IMR-90 (cell line): ENCODE data around the gene CXCL8. TPM values are rescaled to one million over a fixed set of nuclear protein-coding genes. Genes with fewer than 3 reads are reported as not detected.
A peak's percentile ranks its signal among the peaks of the same experiment; 100 is the strongest.

Experiments used
- ATAC-seq: fragments of 200-7000 bp; cut with Tn5 transposase; 2 replicates; pipeline ENCODE4 v1.9.1; 2020; ENCODE audit warnings: low read depth, mild to moderate bottlenecking, moderate library complexity
- BruUV-seq: library from RNA; stranded (reverse); fragments of 400-500 nt; replicated peaks from 2 replicates; lab custom pipeline; 2021; lab: Mats Ljungman, UMichigan
- CTCF ChIA-PET: fragments of 300-600 bp; formaldehyde crosslinking; extraction: SDS; loops from one replicate; lab custom pipeline; 2021; ENCODE audit warnings: antibody characterized with exemption; lab: Yijun Ruan, JAX
- POLR2A ChIA-PET: fragments of 300-600 bp; sonication (Branson Sonifier 250); formaldehyde crosslinking; loops from one replicate; lab custom pipeline; 2022; ENCODE audit warnings: antibody characterized with exemption; ENCODE audit not compliant: unreplicated experiment; lab: Charles Lee
- DNase-seq: peaks from one replicate; pipeline ENCODE4 v3.0.0; 2013
- H2AFZ ChIP-seq: replicated peaks from 2 replicates; pipeline ENCODE3; 2013; ENCODE audit warnings: low read length, mild to moderate bottlenecking; ENCODE audit not compliant: poor library complexity
- H2AK5ac ChIP-seq: 2 replicates; pipeline ENCODE4 v1.6.1; 2013; ENCODE audit warnings: low read depth, low read length, inconsistent platforms
- H2AK9ac ChIP-seq: replicated peaks from 2 replicates; pipeline ENCODE3; 2013; ENCODE audit warnings: mild to moderate bottlenecking, low read depth, low read length, moderate library complexity; ENCODE audit not compliant: poor library complexity
- H2BK120ac ChIP-seq: 2 replicates; pipeline ENCODE4 v1.6.1; 2013; ENCODE audit warnings: low read depth, low read length, inconsistent platforms
- H2BK15ac ChIP-seq: 3 replicates; pipeline ENCODE4 v1.6.1; 2013; ENCODE audit warnings: low read depth, low read length, inconsistent platforms
- H2BK20ac ChIP-seq: 2 replicates; pipeline ENCODE4 v1.6.1; 2013; ENCODE audit warnings: low read depth, mild to moderate bottlenecking, inconsistent platforms, low read length, moderate library complexity
- H2BK5ac ChIP-seq: 2 replicates; pipeline ENCODE4 v1.6.1; 2013; ENCODE audit warnings: mild to moderate bottlenecking, low read depth, low read length, inconsistent platforms; ENCODE audit not compliant: poor library complexity, severe bottlenecking
- H3K14ac ChIP-seq: replicated peaks from 2 replicates; pipeline ENCODE4 v1.6.1; 2013; ENCODE audit warnings: low read depth, low read length, inconsistent platforms
- H3K18ac ChIP-seq: 2 replicates; pipeline ENCODE4 v1.6.1; 2013; ENCODE audit warnings: low read depth, low read length, control low read depth
- H3K23ac ChIP-seq: 2 replicates; pipeline ENCODE4 v1.6.1; 2013; ENCODE audit warnings: low read depth, low read length, inconsistent platforms
- H3K27ac ChIP-seq: 2 replicates; pipeline ENCODE4 v1.5.1; 2013; ENCODE audit warnings: mild to moderate bottlenecking, control low read depth, low read length; ENCODE audit not compliant: insufficient read depth
- H3K27me3 ChIP-seq: 2 replicates; pipeline ENCODE4 v1.6.1; 2013; ENCODE audit warnings: low read length; ENCODE audit not compliant: control insufficient read depth, insufficient read depth
- H3K36me3 ChIP-seq: 2 replicates; pipeline ENCODE4 v1.6.1; 2013; ENCODE audit warnings: low read length, mixed read lengths; ENCODE audit not compliant: control insufficient read depth, insufficient read depth
- H3K4ac ChIP-seq: 2 replicates; pipeline ENCODE4 v1.6.1; 2013; ENCODE audit warnings: low read depth, low read length, inconsistent platforms
- H3K4me1 ChIP-seq: 2 replicates; pipeline ENCODE4 v1.6.1; 2013; ENCODE audit warnings: low read length, mixed read lengths; ENCODE audit not compliant: control insufficient read depth, insufficient read depth
- H3K4me2 ChIP-seq: 2 replicates; pipeline ENCODE4 v1.6.1; 2013; ENCODE audit warnings: low read depth, mild to moderate bottlenecking, control low read depth, low read length, moderate library complexity
- H3K4me3 ChIP-seq: 2 replicates; pipeline ENCODE4 v1.5.1; 2013; ENCODE audit warnings: low read depth, mild to moderate bottlenecking, control low read depth, low read length, moderate library complexity; ENCODE audit not compliant: insufficient read depth
- H3K56ac ChIP-seq: 2 replicates; pipeline ENCODE4 v1.6.1; 2013; ENCODE audit warnings: low read length, inconsistent platforms; ENCODE audit not compliant: insufficient read depth; ENCODE audit errors: extremely low read depth
- H3K79me1 ChIP-seq, 2 experiments: 2 replicates each; pipeline ENCODE4 v1.6.1; 2013; ENCODE audit warnings: low read length in 2 of 2, inconsistent platforms in 1 of 2, low read depth in 1 of 2
- H3K9ac ChIP-seq: 2 replicates; pipeline ENCODE4 v1.6.1; 2013; ENCODE audit warnings: low read depth, low read length, control low read depth
- H3K9me1 ChIP-seq: 2 replicates; pipeline ENCODE4 v1.6.1; 2013; ENCODE audit warnings: low read length, inconsistent platforms; ENCODE audit not compliant: insufficient read depth
- H3K9me3 ChIP-seq: 2 replicates; pipeline ENCODE4 v1.6.1; 2013; ENCODE audit warnings: low read length; ENCODE audit not compliant: control insufficient read depth, insufficient read depth
- H4K20me1 ChIP-seq: 2 replicates; pipeline ENCODE4 v1.6.1; 2013; ENCODE audit warnings: low read length, inconsistent platforms; ENCODE audit not compliant: insufficient read depth
- H4K5ac ChIP-seq: 2 replicates; pipeline ENCODE4 v1.6.1; 2013; ENCODE audit warnings: mild to moderate bottlenecking, low read depth, low read length, control low read depth
- H4K8ac ChIP-seq, 2 experiments: 2 replicates each; pipeline ENCODE4 v1.6.1; 2013; ENCODE audit warnings: low read depth in 2 of 2, low read length in 2 of 2, control low read depth in 1 of 2, inconsistent platforms in 1 of 2
- H4K91ac ChIP-seq: 2 replicates; pipeline ENCODE4 v1.6.1; 2013; ENCODE audit warnings: low read depth, low read length, inconsistent platforms; ENCODE audit not compliant: insufficient read depth
- BHLHE40 ChIP-seq: fragments of 150-350 bp; IDR thresholded peaks from 2 replicates; pipeline ENCODE4 v1.6.1; 2016; ENCODE audit warnings: mild to moderate bottlenecking, low read depth, low read length
- CEBPB ChIP-seq: IDR thresholded peaks from 2 replicates; pipeline ENCODE4 v1.6.1; 2012; ENCODE audit warnings: low read depth, low read length, improper control_type of control experiment
- MAFK ChIP-seq: IDR thresholded peaks from 2 replicates; pipeline ENCODE4 v1.6.1; 2012; ENCODE audit warnings: low read depth, low read length, improper control_type of control experiment
- MAZ ChIP-seq: IDR thresholded peaks from 2 replicates; pipeline ENCODE4 v1.6.1; 2012; ENCODE audit warnings: low read depth, mild to moderate bottlenecking, low read length, improper control_type of control experiment, moderate library complexity, borderline replicate concordance
- MXI1 ChIP-seq: IDR thresholded peaks from 2 replicates; pipeline ENCODE4 v1.6.1; 2012; ENCODE audit warnings: low read depth, mild to moderate bottlenecking, low read length, moderate library complexity, borderline replicate concordance
- POLR2A ChIP-seq: IDR thresholded peaks from 2 replicates; pipeline ENCODE4 v1.6.1; 2012; ENCODE audit warnings: mild to moderate bottlenecking, low read depth, low read length
- RAD21 ChIP-seq: IDR thresholded peaks from 2 replicates; pipeline ENCODE4 v1.6.1; 2012; ENCODE audit warnings: low read length, improper control_type of control experiment
- RCOR1 ChIP-seq: IDR thresholded peaks from 2 replicates; pipeline ENCODE4 v1.6.1; 2012; ENCODE audit warnings: mild to moderate bottlenecking, low read length, improper control_type of control experiment; ENCODE audit not compliant: insufficient replicate concordance
- RFX5 ChIP-seq: IDR thresholded peaks from 2 replicates; pipeline ENCODE4 v1.8.0; 2012; ENCODE audit warnings: low read depth, mild to moderate bottlenecking, low read length, moderate library complexity
- SMC3 ChIP-seq: fragments of 150-350 bp; IDR thresholded peaks from 2 replicates; pipeline ENCODE4 v1.6.1; 2016; ENCODE audit warnings: low read depth, mild to moderate bottlenecking, antibody characterized with exemption, low read length, moderate library complexity
- WGBS, 2 experiments: methylation state at CpG; one replicate each; pipeline versions ENCODE4 v1.1.5 to v1.1.7; 2013; ENCODE audit warnings: missing lambda C conversion rate in 2 of 2; ENCODE audit not compliant: insufficient read length in 1 of 2; ENCODE audit errors: extremely low coverage in 2 of 2; 5-methylcytosine and 5-hydroxymethylcytosine counted together
- dilution Hi-C: fragments of 300-500 bp; cut with HindIII; formaldehyde crosslinking; loops from one replicate; pipeline ENCODE4 v1.14.3; 2018; ENCODE audit warnings: low sequenced_read_pairs; ENCODE audit not compliant: unreplicated experiment
- in situ Hi-C: fragments of 300-500 bp; cut with MboI; formaldehyde crosslinking; loops from 3 replicates; pipeline ENCODE4 v1.14.3; 2019; ENCODE audit warnings: low sequenced_read_pairs, inconsistent platforms, mixed read lengths
- intact Hi-C: fragments of 100-400 bp; cut with micrococcal nuclease; formaldehyde crosslinking; loops from 2 replicates; pipeline ENCODE4 v1.10.0; 2022
- polyA plus RNA-seq, 3 experiments: library from polyadenylated mRNA; depleted of rRNA; stranded (reverse); fragments of >200 nt; gene quantifications; 2 replicates each; pipeline ENCODE4 v1.2.3, GENCODE V29; 2012; ENCODE audit warnings: low replicate concordance in 1 of 3
- total RNA-seq: library from RNA; depleted of rRNA; stranded (reverse); fragments of >200 nt; gene quantifications from 2 replicates; pipeline ENCODE4 v1.2.3, GENCODE V29; 2012
- TF ChIP-seq, protein P1 (sequence below): fragments of 150-350 bp; IDR thresholded peaks from 2 replicates; pipeline ENCODE4 v1.6.1; 2017; ENCODE audit warnings: mild to moderate bottlenecking, antibody characterized with exemption, low read length, low read depth
- TF ChIP-seq, protein P2 (sequence below): conservative IDR thresholded peaks from 2 replicates; pipeline ENCODE4 v1.5.1; 2012; ENCODE audit warnings: mild to moderate bottlenecking, low read depth, low read length, improper control_type of control experiment

Gene CXCL8
- total and polyA plus RNA-seq, 2 of the 4 experiments (the other 2 are of a cell fraction), result 2.2 to 2.7 TPM

DNA sequence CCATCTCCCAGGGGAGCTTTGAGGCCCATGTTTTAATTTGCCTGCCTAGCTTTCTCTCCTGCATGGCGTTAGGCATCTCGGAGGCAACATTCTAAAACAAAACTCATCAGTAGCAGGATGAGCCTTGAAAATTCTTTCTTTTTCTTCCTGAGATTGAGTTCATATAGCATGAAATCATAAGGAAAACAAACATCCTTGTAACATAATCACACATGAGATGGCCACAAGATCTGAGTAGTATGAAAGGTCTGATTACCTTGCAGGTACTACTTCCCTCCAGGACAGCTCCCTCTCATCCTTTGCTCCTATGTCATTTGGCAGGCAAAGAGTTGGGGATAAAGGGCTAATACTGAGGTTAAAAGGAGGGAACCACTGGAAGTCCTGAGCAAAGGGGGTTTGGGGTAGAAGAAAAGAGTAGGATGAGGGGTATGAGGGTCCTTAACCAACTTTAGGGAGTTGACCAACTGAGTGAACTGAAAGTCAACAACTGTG is 37.5 kb upstream of the CXCL8 start:
- Histone ChIP-seq H3K14ac (peak overlapping the region; percentile 74), H3K56ac (no peak overlapping the region), H2BK15ac (peak overlapping the region; percentile 85), H3K36me3 (no peaks in the 10 kb centered on the region), H3K9me3 (no peaks in the 10 kb centered on the region), H3K9me1 (peaks cover 9% of the 10 kb centered on the region), H3K23ac (peak overlapping the region; percentile 50; the same call in 1 of the 2 replicates), H3K18ac (peak overlapping the region; percentile 77), H2AK9ac (no peak overlapping the region), H3K4me3 (no peak overlapping the region), H3K4me1 (peaks cover 17% of the 10 kb centered on the region), H3K27ac (no peak overlapping the region), H3K27me3 (no peaks in the 10 kb centered on the region), H4K5ac (peak overlapping the region; percentile 55; the same call in 1 of the 2 replicates), H3K4ac (peak overlapping the region; percentile 86), H4K20me1 (no peaks in the 10 kb centered on the region), H2BK20ac (peak overlapping the region; percentile 92), H2AK5ac (peak overlapping the region; percentile 93), H2AFZ (no peak overlapping the region), H3K79me1 (no peaks in the 10 kb centered on the region), H2BK120ac (peak overlapping the region; percentile 89), H4K91ac (peak overlapping the region; percentile 51; the same call in 1 of the 2 replicates), H3K4me2 (no peak overlapping the region), H3K9ac (no peak overlapping the region), H4K8ac (peak overlapping the region in 1 of 2 experiments; percentile 26; a peak in 2 of 4 replicates), H2BK5ac (no peak overlapping the region)
- dilution Hi-C loops (no loop called here), in situ Hi-C loops (loop anchor here (25.0 kb wide), 1 partner anchor 934 kb away; no protein-coding TSS in a partner anchor), intact Hi-C loops (no loop called here)
- CTCF ChIA-PET, result no interaction called here
- ATAC-seq (no peak), DNase-seq (peak; percentile 49)
- TF ChIP-seq MXI1 (no peak), BHLHE40 (no peak), SMC3 (no peak), RFX5 (no peak), POLR2A (no peak), RCOR1 (no peak), MAZ (no peak), CEBPB (no peak), MAFK (no peak), RAD21 (no peak)
- TF ChIP-seq, protein P1, sequence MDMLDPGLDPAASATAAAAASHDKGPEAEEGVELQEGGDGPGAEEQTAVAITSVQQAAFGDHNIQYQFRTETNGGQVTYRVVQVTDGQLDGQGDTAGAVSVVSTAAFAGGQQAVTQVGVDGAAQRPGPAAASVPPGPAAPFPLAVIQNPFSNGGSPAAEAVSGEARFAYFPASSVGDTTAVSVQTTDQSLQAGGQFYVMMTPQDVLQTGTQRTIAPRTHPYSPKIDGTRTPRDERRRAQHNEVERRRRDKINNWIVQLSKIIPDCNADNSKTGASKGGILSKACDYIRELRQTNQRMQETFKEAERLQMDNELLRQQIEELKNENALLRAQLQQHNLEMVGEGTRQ, result no peak
- TF ChIP-seq, protein P2, sequence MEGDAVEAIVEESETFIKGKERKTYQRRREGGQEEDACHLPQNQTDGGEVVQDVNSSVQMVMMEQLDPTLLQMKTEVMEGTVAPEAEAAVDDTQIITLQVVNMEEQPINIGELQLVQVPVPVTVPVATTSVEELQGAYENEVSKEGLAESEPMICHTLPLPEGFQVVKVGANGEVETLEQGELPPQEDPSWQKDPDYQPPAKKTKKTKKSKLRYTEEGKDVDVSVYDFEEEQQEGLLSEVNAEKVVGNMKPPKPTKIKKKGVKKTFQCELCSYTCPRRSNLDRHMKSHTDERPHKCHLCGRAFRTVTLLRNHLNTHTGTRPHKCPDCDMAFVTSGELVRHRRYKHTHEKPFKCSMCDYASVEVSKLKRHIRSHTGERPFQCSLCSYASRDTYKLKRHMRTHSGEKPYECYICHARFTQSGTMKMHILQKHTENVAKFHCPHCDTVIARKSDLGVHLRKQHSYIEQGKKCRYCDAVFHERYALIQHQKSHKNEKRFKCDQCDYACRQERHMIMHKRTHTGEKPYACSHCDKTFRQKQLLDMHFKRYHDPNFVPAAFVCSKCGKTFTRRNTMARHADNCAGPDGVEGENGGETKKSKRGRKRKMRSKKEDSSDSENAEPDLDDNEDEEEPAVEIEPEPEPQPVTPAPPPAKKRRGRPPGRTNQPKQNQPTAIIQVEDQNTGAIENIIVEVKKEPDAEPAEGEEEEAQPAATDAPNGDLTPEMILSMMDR, result no peak
- WGBS, 2 experiments, result no CpG with 5 or more reads among the region's 2 CpGs
- POLR2A ChIA-PET, result no interaction called here
- BruUV-seq, result no TSS peak
